GM12878 (cell line): ENCODE results near the gene SCAMP1.

Source experiments
- ATF3 ChIP-seq: IDR thresholded peaks from 2 replicates; pipeline ENCODE4 v1.6.1; 2011; ENCODE audit warnings: low read depth, mild to moderate bottlenecking, low read length, moderate library complexity, borderline replicate concordance; ENCODE audit errors: extremely low read depth
- CTCF ChIP-seq, 3 experiments: IDR thresholded peaks in 2 of 3; conservative IDR thresholded peaks in 1 of 3; 2 replicates each; pipeline ENCODE4 v1.5.1; 2011; ENCODE audit warnings: low read depth in 3 of 3, low read length in 3 of 3, mild to moderate bottlenecking in 3 of 3, control low read depth in 2 of 3, moderate library complexity in 2 of 3, inconsistent platforms in 1 of 3, mixed read lengths in 1 of 3; ENCODE audit not compliant: control insufficient read depth in 2 of 3, insufficient read depth in 1 of 3; ENCODE audit errors: extremely low read depth in 1 of 3
- EZH2 ChIP-seq: IDR thresholded peaks from 2 replicates; pipeline ENCODE4 v1.6.1; 2012; ENCODE audit warnings: low read depth, mild to moderate bottlenecking, control low read depth, inconsistent platforms, low read length, borderline replicate concordance; ENCODE audit not compliant: control insufficient read depth
- NFXL1 ChIP-seq: fragments of 450-650 bp; IDR thresholded peaks from 2 replicates; pipeline ENCODE4 v1.6.1; 2017; ENCODE audit warnings: antibody characterized with exemption, mild to moderate bottlenecking, borderline replicate concordance
- PBX3 ChIP-seq: IDR thresholded peaks from 2 replicates; pipeline ENCODE4 v1.6.1; 2011; ENCODE audit warnings: mild to moderate bottlenecking, low read depth, low read length, moderate library complexity; ENCODE audit not compliant: insufficient replicate concordance
- POLR2A ChIP-seq: IDR thresholded peaks from 2 replicates; pipeline ENCODE4 v1.6.1; 2011; ENCODE audit warnings: low read depth, mild to moderate bottlenecking, low read length
- POLR2AphosphoS5 ChIP-seq: IDR thresholded peaks from 2 replicates; pipeline ENCODE4 v1.6.1; 2011; ENCODE audit warnings: mild to moderate bottlenecking, low read length, inconsistent platforms
- RB1 ChIP-seq: fragments of 450-650 bp; formaldehyde crosslinking; IDR thresholded peaks from 2 replicates; pipeline ENCODE4 v1.6.1; 2017; ENCODE audit warnings: mild to moderate bottlenecking, borderline replicate concordance
- RBBP5 ChIP-seq: fragments of 200-600 bp; sonication (generic); conservative IDR thresholded peaks from 2 replicates; pipeline ENCODE4 v1.6.1; 2016
- SMARCA5 ChIP-seq: fragments of 450-650 bp; IDR thresholded peaks from 2 replicates; pipeline ENCODE4 v1.6.1; 2017; ENCODE audit warnings: mild to moderate bottlenecking
- TARDBP ChIP-seq: IDR thresholded peaks from 2 replicates; pipeline ENCODE4 v1.6.1; 2016; ENCODE audit warnings: borderline replicate concordance
- YY1 ChIP-seq: IDR thresholded peaks from 2 replicates; pipeline ENCODE4 v1.6.1; 2011; ENCODE audit warnings: low read depth, mild to moderate bottlenecking, low read length
- ZBTB33 ChIP-seq: fragments of 450-650 bp; IDR thresholded peaks from 2 replicates; pipeline ENCODE4 v1.6.1; 2017; ENCODE audit warnings: mild to moderate bottlenecking
- ZNF592 ChIP-seq: fragments of 450-650 bp; IDR thresholded peaks from 2 replicates; pipeline ENCODE4 v1.6.1; 2017; ENCODE audit warnings: mild to moderate bottlenecking, moderate library complexity

GRCh38 chr5:78376315-78376714, 15.9 kb downstream of the SCAMP1 start:
- TF ChIP-seq NFXL1 (no peak), RBBP5 (no peak), TARDBP (no peak), ZBTB33 (no peak), ATF3 (no peak), POLR2A (no peak), EZH2 (no peak), CTCF (IDR thresholded peaks at IDR 0.05 in 2 of 3, conservative IDR thresholded peaks at IDR 0.05 in 1 of 3; ENCODE audit: control insufficient read depth in 2 of 3, extremely low read depth in 1 of 3, insufficient read depth in 1 of 3, low read depth in 3 of 3, low read length in 3 of 3) (no peak), YY1 (no peak), SMARCA5 (no peak), RB1 (no peak), ZNF592 (no peak), POLR2AphosphoS5 (no peak), PBX3 (no peak)
